HCT116 (cell line): ENCODE data around the gene MTURN. TPM values are rescaled to one million over a fixed set of nuclear protein-coding genes. Genes with fewer than 3 reads are reported as not detected.

ENCODE experiments used
- ATAC-seq: fragments of 200-7000 bp; cut with Tn5 transposase; 2 replicates; pipeline ENCODE4 v1.9.1; 2020; ENCODE audit warnings: mild to moderate bottlenecking, moderate library complexity
- BruUV-seq: library from RNA; stranded (reverse); fragments of 400-500 nt; replicated peaks from 2 replicates; lab custom pipeline; 2021; lab: Mats Ljungman, UMichigan
- CTCF ChIA-PET: fragments of 300-600 bp; sonication (Branson Sonifier 250); formaldehyde crosslinking; loops from one replicate; lab custom pipeline; 2021; ENCODE audit warnings: antibody characterized with exemption; lab: Charles Lee
- POLR2A ChIA-PET: fragments of 300-600, 350-600 bp; sonication (Branson Sonifier 250); formaldehyde crosslinking; loops from one replicate; lab custom pipeline; 2021; ENCODE audit warnings: antibody characterized with exemption; lab: Charles Lee
- RAD21 ChIA-PET, 2 experiments: fragments of 300-600 bp; sonication (Branson Sonifier 250); formaldehyde crosslinking; loops; one replicate each; lab custom pipeline; 2023; ENCODE audit warnings: low total read pairs in 2 of 2; ENCODE audit not compliant: uncharacterized antibody in 2 of 2, unreplicated experiment in 2 of 2, low non-redundant PET in 1 of 2; lab: Charles Lee
- DNase-seq: peaks from one replicate; pipeline ENCODE4 v3.0.0-alpha.2; 2010; ENCODE audit warnings: low read depth, low spot score
- H2AFZ ChIP-seq: fragments of 200-600 bp; shearing (Covaris generic), sonication (generic); 2 replicates; pipeline ENCODE4 v1.6.1; 2017; ENCODE audit warnings: low read depth, mixed run types, mixed read lengths, antibody characterized with exemption, low read length; ENCODE audit not compliant: poor library complexity, severe bottlenecking
- H3K27ac ChIP-seq: 2 replicates; pipeline ENCODE4 v1.5.1; 2012; ENCODE audit warnings: low read depth, low read length
- H3K27me3 ChIP-seq: fragments of 200-600 bp; sonication (generic); 2 replicates; pipeline ENCODE4 v1.6.1; 2016; ENCODE audit warnings: mixed run types, low read length, mixed read lengths; ENCODE audit not compliant: insufficient read depth
- H3K36me3 ChIP-seq, 2 experiments: fragments of 200-500 bp in 1 of 2; fragments of 200-600 bp in 1 of 2; sonication (Bioruptor generic) in 1 of 2; sonication (generic) in 1 of 2; 2 replicates each; pipeline versions ENCODE4 v1.5.1 to v1.6.1; 2014 to 2016; ENCODE audit warnings: low read length in 2 of 2, inconsistent platforms in 1 of 2, mixed read lengths in 1 of 2, mixed run types in 1 of 2; ENCODE audit not compliant: insufficient read depth in 2 of 2, control insufficient read depth in 1 of 2
- H3K4me1 ChIP-seq, 2 experiments: fragments of 200-600 bp in 1 of 2; sonication (generic) in 1 of 2; 2 replicates each; pipeline versions ENCODE4 v1.5.1 to v1.6.1; 2012 to 2017; ENCODE audit warnings: low read length in 2 of 2, inconsistent platforms in 1 of 2, mild to moderate bottlenecking in 1 of 2, mixed read lengths in 1 of 2, mixed run types in 1 of 2, moderate library complexity in 1 of 2; ENCODE audit not compliant: insufficient read depth in 2 of 2, control insufficient read depth in 1 of 2
- H3K4me2 ChIP-seq: fragments of 200-600 bp; sonication (generic); 2 replicates; pipeline ENCODE4 v1.6.1; 2017; ENCODE audit warnings: mixed run types, low read length, mixed read lengths
- H3K4me3 ChIP-seq, 2 experiments: fragments of 200-600 bp in 1 of 2; sonication (generic) in 1 of 2; replicated peaks in 1 of 2; 2 replicates each; pipeline ENCODE4 v1.5.1; 2011 to 2016; ENCODE audit warnings: low read length in 2 of 2, control low read depth in 1 of 2, low read depth in 1 of 2, mild to moderate bottlenecking in 1 of 2, mixed read lengths in 1 of 2, mixed run types in 1 of 2
- H3K79me2 ChIP-seq: fragments of 200-600 bp; sonication (generic); 2 replicates; pipeline ENCODE4 v1.6.1; 2017; ENCODE audit warnings: mild to moderate bottlenecking, mixed run types, low read length, moderate library complexity, mixed read lengths; ENCODE audit not compliant: insufficient read depth
- H3K9ac ChIP-seq: fragments of 200-600 bp; sonication (generic); 2 replicates; pipeline ENCODE4 v1.6.1; 2016; ENCODE audit warnings: low read length, mixed read lengths
- H3K9me2 ChIP-seq: fragments of 200-600 bp; sonication (generic), shearing (Covaris generic); 2 replicates; pipeline ENCODE4 v1.6.1; 2017; ENCODE audit warnings: mixed run types, mild to moderate bottlenecking, moderate library complexity; ENCODE audit not compliant: insufficient read depth
- H3K9me3 ChIP-seq, 2 experiments: fragments of 200-500 bp in 1 of 2; fragments of 200-600 bp in 1 of 2; sonication (Bioruptor generic) in 1 of 2; sonication (generic) in 1 of 2; 2 replicates each; pipeline ENCODE4 v1.6.1; 2014 to 2017; ENCODE audit warnings: low read length in 2 of 2, mixed read lengths in 2 of 2, inconsistent platforms in 1 of 2, low read depth in 1 of 2, mild to moderate bottlenecking in 1 of 2, mixed run types in 1 of 2, moderate library complexity in 1 of 2; ENCODE audit not compliant: control insufficient read depth in 1 of 2, insufficient read depth in 1 of 2
- H4K20me1 ChIP-seq: fragments of 200-600 bp; sonication (generic), shearing (Covaris generic); 2 replicates; pipeline ENCODE4 v1.6.1; 2017; ENCODE audit warnings: mixed run types, mild to moderate bottlenecking, moderate library complexity; ENCODE audit not compliant: insufficient read depth
- CBX3 ChIP-seq: IDR thresholded peaks from 2 replicates; pipeline ENCODE4 v1.6.1; 2012; ENCODE audit warnings: low read depth
- CEBPB ChIP-seq: IDR thresholded peaks from 2 replicates; pipeline ENCODE4 v1.6.1; 2012; ENCODE audit warnings: low read depth
- EGR1 ChIP-seq: IDR thresholded peaks from 2 replicates; pipeline ENCODE4 v1.6.1; 2012; ENCODE audit warnings: low read depth
- ELF1 ChIP-seq: IDR thresholded peaks from 2 replicates; pipeline ENCODE4 v1.6.1; 2012; ENCODE audit warnings: low read depth, borderline replicate concordance
- EZH2 ChIP-seq: fragments of 200-600 bp; sonication (generic); IDR thresholded peaks from 2 replicates; pipeline ENCODE4 v1.6.1; 2017; ENCODE audit warnings: antibody characterized with exemption, mixed run types
- EZH2phosphoT487 ChIP-seq: fragments of 200-600 bp; IDR thresholded peaks from 2 replicates; pipeline ENCODE4 v1.6.1; 2018; ENCODE audit warnings: antibody characterized with exemption, borderline replicate concordance
- FOSL1 ChIP-seq: IDR thresholded peaks from 2 replicates; pipeline ENCODE4 v1.6.1; 2012; ENCODE audit warnings: low read depth
- JUND ChIP-seq: IDR thresholded peaks from 2 replicates; pipeline ENCODE4 v1.6.1; 2012
- POLR2A ChIP-seq: IDR thresholded peaks from 2 replicates; pipeline ENCODE4 v1.7.0; 2011; ENCODE audit warnings: borderline replicate concordance; ENCODE audit not compliant: insufficient read depth, insufficient read length; ENCODE audit errors: extremely low read depth
- POLR2AphosphoS5 ChIP-seq: IDR thresholded peaks from 2 replicates; pipeline ENCODE4 v1.6.1; 2011; ENCODE audit warnings: mild to moderate bottlenecking, low read depth, low read length, moderate library complexity
- RAD21 ChIP-seq: IDR thresholded peaks from 2 replicates; pipeline ENCODE4 v1.6.1; 2012; ENCODE audit warnings: low read depth, mild to moderate bottlenecking
- SIN3A ChIP-seq: IDR thresholded peaks from 2 replicates; pipeline ENCODE4 v1.6.1; 2012; ENCODE audit warnings: low read depth
- SP1 ChIP-seq: IDR thresholded peaks from 2 replicates; pipeline ENCODE4 v1.6.1; 2012; ENCODE audit warnings: low read depth
- SRF ChIP-seq: IDR thresholded peaks from 2 replicates; pipeline ENCODE4 v1.6.1; 2012; ENCODE audit warnings: low read depth
- ZNF274 ChIP-seq: fragments of 200-500 bp; sonication (Bioruptor generic); IDR thresholded peaks from 2 replicates; pipeline ENCODE4 v1.6.1; 2014; ENCODE audit warnings: mild to moderate bottlenecking, low read depth, low read length, inconsistent platforms
- intact Hi-C: fragments of 100-400 bp; cut with micrococcal nuclease; formaldehyde crosslinking; loops from 2 replicates; pipeline ENCODE4 v1.10.0; 2022
- total RNA-seq: library from RNA; stranded (reverse); gene quantifications from one replicate; pipeline ENCODE4 v1.2.1, GENCODE V29; 2021; ENCODE audit not compliant: unreplicated experiment
- TF ChIP-seq, protein P1 (sequence below): IDR thresholded peaks from 2 replicates; pipeline ENCODE4 v1.6.1; 2012; ENCODE audit warnings: low read depth
- TF ChIP-seq, protein P2 (sequence below): IDR thresholded peaks from 2 replicates; pipeline ENCODE4 v1.6.1; 2012
- TF ChIP-seq, protein P3 (sequence below): IDR thresholded peaks from 2 replicates; pipeline ENCODE4 v1.6.1; 2012

MTURN gene
- total RNA-seq, 1 experiment from 2014 or later = 7.5 TPM

DNA sequence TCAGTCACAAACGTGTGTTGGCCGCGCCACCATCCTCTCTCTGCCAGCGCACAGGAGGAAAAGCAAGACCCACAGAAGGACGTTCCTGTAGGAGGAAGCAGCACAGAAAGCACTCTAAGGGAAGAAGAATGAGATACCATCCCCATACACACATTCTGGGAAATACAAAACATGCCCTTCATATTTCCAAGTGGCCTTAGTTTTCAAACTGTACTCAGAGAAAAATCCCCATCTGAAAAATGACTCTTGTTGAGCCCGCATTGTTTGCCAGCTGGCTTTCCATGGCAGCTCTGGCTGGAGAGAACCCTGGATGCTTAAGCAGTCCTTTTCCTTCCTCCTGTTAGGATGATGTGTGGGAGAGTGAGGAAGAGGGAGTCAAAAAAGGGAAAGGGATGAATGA lies 33.1 kb downstream of the MTURN start (continued):
- TF ChIP-seq, protein P1, sequence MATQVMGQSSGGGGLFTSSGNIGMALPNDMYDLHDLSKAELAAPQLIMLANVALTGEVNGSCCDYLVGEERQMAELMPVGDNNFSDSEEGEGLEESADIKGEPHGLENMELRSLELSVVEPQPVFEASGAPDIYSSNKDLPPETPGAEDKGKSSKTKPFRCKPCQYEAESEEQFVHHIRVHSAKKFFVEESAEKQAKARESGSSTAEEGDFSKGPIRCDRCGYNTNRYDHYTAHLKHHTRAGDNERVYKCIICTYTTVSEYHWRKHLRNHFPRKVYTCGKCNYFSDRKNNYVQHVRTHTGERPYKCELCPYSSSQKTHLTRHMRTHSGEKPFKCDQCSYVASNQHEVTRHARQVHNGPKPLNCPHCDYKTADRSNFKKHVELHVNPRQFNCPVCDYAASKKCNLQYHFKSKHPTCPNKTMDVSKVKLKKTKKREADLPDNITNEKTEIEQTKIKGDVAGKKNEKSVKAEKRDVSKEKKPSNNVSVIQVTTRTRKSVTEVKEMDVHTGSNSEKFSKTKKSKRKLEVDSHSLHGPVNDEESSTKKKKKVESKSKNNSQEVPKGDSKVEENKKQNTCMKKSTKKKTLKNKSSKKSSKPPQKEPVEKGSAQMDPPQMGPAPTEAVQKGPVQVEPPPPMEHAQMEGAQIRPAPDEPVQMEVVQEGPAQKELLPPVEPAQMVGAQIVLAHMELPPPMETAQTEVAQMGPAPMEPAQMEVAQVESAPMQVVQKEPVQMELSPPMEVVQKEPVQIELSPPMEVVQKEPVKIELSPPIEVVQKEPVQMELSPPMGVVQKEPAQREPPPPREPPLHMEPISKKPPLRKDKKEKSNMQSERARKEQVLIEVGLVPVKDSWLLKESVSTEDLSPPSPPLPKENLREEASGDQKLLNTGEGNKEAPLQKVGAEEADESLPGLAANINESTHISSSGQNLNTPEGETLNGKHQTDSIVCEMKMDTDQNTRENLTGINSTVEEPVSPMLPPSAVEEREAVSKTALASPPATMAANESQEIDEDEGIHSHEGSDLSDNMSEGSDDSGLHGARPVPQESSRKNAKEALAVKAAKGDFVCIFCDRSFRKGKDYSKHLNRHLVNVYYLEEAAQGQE = no peak
- TF ChIP-seq POLR2A (no peak), JUND (no peak), EZH2 (no peak), EGR1 (no peak), FOSL1 (no peak), SP1 (no peak), RAD21 (no peak), CBX3 (no peak), SIN3A (no peak), EZH2phosphoT487 (no peak), ELF1 (no peak)
- TF ChIP-seq, protein P2, sequence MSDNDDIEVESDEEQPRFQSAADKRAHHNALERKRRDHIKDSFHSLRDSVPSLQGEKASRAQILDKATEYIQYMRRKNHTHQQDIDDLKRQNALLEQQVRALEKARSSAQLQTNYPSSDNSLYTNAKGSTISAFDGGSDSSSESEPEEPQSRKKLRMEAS = no peak

DNA sequence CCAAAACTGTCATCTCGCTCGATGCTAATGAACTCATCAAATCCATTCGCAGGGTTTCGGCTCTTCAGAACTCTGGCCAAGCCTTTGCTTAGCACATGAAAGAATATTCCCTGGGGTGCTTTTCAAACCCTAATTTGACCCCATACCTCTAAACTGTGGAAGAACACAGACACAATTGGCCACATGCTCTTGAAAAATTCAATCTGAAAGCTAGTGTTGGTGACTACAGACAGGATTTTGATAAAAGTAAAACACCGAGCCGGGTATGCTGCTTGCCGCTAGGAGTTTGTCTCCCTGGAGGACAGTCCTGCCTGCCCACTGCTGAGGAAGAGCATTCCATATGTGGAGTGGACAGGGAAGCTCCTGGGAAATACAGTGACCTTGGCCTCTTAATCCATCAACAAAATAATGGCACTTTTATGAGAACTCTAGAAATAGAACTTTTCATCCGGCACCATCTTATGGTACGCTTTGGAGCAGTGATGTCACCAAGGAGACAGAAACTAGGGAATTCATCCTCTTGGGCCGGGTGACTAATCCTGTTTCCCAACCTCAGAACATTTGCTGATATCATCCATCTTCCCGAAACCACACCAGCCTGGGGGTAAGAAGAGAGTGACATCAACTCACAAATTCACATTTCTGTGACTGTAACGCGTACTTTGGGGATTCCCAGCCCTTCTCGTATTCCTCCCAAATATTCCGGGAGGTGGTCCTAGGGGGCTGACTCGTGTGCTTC lies 34.2 kb downstream of the MTURN start:
- no peak for DNase-seq
- no peaks in the 10 kb centered on the region for H3K79me2 ChIP-seq
- peaks cover 0 to 7% of the 10 kb centered on the region in 2 experiments; a peak in 1 of 4 replicates for H3K4me1 ChIP-seq
- no peaks in the 10 kb centered on the region for H3K9me3 ChIP-seq
- no peaks in the 10 kb centered on the region for H3K27me3 ChIP-seq
- H3K9me2 ChIP-seq = no peaks in the 10 kb centered on the region
- H3K9ac ChIP-seq = no peak overlapping the region
- H4K20me1 ChIP-seq = no peaks in the 10 kb centered on the region
- ChIA-PET RAD21 (no interaction called here), POLR2A (no interaction called here), CTCF (no interaction called here)
- ATAC-seq = no peak
- no peak overlapping the region for H3K4me3 ChIP-seq
- H3K27ac ChIP-seq = no peak overlapping the region
- H3K36me3 ChIP-seq = no peaks in the 10 kb centered on the region
- no TSS peak for BruUV-seq
- no peak for TF ChIP-seq RAD21
- no peak for TF ChIP-seq SP1
- TF ChIP-seq EZH2 = no peak
- TF ChIP-seq SRF = no peak
- TF ChIP-seq CBX3 = no peak
- no peak for TF ChIP-seq CEBPB
- TF ChIP-seq, protein P3, sequence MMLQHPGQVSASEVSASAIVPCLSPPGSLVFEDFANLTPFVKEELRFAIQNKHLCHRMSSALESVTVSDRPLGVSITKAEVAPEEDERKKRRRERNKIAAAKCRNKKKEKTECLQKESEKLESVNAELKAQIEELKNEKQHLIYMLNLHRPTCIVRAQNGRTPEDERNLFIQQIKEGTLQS = no peak
- no peak for TF ChIP-seq ELF1
- no peak for TF ChIP-seq ZNF274
- TF ChIP-seq EGR1 = no peak
- no peak for TF ChIP-seq POLR2AphosphoS5
- TF ChIP-seq, protein P1 = no peak
- no peak for TF ChIP-seq JUND
- TF ChIP-seq FOSL1 = no peak
- TF ChIP-seq SIN3A = no peak
- TF ChIP-seq, all 23 proteins: peak for 0
- H3K4me2 ChIP-seq = no peak overlapping the region
- intact Hi-C loops = loop anchor here (10.0 kb wide), 1 partner anchor 576 kb away; no protein-coding TSS in a partner anchor
- H2AFZ ChIP-seq = no peak overlapping the region
